ENCODE results near the gene CREB3L4.

Gene CREB3L4

DNA sequence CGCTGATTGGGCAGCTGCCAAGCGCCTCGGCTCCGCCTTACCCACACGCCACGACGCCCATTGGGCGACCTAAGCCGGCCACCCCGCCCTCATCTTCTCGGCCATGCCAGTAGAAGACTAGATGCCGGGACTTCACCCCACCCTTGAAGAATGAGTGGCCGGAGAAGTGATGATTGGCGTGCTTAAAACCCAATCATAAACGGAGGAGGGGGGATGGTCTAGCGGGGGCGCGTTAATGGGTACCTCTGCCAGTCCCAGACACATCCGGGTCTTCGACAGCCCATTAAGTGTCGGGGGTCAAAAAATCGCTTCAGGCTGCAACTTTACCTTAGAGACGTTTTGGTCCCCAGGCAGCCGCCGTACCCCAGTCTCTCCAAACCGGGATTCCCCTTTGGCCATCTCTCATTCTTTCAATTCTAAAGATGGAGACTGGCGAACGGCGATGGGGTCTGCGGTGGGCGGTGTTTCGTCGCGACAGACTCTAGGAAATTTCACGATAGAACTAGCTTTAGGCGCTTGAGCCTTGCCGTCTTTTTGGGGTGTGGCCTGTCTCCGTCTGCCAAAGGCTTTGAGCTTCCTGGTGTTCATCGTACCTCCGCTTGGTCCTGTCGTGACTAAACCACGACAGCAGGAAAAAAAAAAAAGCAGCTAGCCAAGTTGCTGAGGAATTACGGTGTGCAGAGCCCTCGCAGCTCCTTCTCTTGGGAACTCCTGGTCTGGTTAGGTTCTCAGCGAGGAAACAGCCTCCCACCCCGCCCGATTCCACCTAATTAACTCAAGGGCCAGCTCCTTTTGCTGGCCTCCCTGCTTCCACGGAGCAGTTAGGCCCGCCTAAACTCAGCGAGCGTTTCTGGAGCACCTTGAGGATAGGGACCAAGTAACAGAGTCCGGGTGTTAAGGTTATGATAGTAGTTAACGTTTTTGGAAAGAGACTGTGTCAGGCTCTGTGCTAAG, 44.5 kb upstream of the CREB3L4 start, which contains the start of gene GATAD2B:
Gene GATAD2B, minus strand, starts transcription at position 1 of the 954 bp plus-strand sequence. CDS start 94,625 bp downstream, outside the sequence.
- peak within 1 kb of the TSS; percentile 96 for H3K4me3 ChIP-seq (ENCODE audit: low read depth, low read length)
- TF ChIP-seq, protein P1, sequence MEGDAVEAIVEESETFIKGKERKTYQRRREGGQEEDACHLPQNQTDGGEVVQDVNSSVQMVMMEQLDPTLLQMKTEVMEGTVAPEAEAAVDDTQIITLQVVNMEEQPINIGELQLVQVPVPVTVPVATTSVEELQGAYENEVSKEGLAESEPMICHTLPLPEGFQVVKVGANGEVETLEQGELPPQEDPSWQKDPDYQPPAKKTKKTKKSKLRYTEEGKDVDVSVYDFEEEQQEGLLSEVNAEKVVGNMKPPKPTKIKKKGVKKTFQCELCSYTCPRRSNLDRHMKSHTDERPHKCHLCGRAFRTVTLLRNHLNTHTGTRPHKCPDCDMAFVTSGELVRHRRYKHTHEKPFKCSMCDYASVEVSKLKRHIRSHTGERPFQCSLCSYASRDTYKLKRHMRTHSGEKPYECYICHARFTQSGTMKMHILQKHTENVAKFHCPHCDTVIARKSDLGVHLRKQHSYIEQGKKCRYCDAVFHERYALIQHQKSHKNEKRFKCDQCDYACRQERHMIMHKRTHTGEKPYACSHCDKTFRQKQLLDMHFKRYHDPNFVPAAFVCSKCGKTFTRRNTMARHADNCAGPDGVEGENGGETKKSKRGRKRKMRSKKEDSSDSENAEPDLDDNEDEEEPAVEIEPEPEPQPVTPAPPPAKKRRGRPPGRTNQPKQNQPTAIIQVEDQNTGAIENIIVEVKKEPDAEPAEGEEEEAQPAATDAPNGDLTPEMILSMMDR (IDR thresholded peaks at IDR 0.05; ENCODE audit: borderline replicate concordance, insufficient read depth, low read depth, low read length): no peak

DNA sequence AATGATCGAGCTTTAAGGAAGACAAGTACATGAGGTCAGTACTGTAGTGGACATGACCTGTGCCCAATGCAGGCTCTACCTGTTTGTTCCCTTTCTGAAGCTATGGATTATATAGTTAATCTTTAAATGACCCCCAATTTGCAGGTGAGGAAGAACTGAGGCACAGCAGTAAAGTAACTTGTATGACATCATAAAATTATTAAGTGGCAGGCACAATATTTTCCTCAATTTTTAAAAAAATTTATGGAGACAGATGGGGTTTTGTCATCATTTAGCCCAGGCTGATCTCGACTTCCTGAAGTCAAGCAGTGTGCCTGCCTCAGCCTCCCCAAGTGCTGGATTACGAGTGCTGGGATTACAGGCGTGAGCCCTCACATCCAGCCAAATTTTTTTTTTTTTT, 41.3 kb upstream of the CREB3L4 start:
- TF ChIP-seq, protein P1 (IDR thresholded peaks at IDR 0.05; ENCODE audit: borderline replicate concordance, insufficient read depth, low read depth, low read length): no peak
- no peak overlapping the region for H3K4me3 ChIP-seq (ENCODE audit: low read depth, low read length)

DNA sequence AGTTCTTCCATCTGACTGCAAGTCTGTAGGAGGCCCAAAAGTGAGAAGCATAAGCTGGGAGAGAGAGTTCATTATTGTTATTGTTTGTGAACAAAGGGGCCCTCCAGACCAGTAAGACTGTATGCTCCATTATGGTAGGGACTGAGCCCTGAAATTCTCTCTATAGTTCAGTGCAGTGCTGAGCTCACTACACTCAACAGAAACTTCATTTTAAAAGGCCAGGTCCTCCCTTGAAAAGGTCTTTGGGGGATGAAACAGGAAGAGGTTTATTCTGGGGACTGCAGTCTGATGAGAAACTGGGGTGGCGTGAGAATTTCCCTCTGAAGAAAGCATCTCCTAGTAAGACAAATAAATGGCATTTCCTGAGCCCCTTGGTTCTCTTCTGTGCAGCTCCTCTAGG, 39.5 kb upstream of the CREB3L4 start:
- H3K4me3 ChIP-seq (ENCODE audit: low read depth, low read length): no peak overlapping the region
- TF ChIP-seq, protein P1 (IDR thresholded peaks at IDR 0.05; ENCODE audit: borderline replicate concordance, insufficient read depth, low read depth, low read length): no peak

DNA sequence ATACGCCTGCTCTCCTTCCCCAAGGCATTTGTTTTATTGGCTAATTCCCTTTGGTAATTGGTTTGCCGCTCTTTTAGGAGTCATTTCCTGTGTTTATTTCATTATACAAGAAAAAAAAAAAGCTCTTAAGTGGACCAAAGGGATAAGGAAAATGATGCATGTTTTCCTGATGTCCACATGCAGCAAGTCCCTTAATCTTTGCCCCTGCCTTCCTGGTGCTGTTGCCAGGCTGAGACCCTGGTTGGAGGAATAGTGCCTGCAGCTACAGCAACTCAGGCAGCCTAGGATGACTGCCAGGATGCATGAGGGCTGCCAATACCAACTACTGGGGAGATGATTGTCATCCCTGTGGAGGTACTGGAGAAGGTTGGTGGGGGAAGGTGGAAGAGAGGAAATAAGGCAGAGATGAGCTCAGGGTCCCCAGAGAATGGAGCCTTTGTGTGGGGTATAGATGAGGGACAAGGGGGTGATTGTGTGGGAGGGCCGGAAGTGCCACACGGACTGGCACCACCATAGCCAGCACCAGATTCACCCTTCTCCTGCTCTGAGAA, 38.8 kb upstream of the CREB3L4 start:
- H3K4me3 ChIP-seq (ENCODE audit: low read depth, low read length): no peak overlapping the region
- TF ChIP-seq, protein P1 (IDR thresholded peaks at IDR 0.05; ENCODE audit: borderline replicate concordance, insufficient read depth, low read depth, low read length): no peak

DNA sequence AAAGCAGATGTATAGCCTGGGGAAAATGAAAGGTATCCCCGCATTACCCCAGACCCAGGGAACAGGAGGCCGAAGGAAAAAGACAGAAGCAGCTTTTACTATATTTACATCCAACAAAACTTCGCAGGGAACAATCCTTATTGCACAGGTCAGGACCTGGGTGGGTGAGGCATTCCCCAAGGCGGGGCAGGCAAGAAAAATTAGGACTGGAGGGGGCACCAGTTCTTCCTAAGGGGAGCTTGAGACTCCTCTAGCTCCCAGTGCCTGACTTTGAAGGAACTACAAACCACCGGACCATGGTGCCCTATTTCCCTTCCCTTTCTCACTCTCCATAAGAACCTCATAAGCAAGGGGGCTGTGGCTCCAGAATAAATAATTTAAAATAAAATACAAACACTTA, 38.3 kb upstream of the CREB3L4 start:
- TF ChIP-seq, protein P1 (IDR thresholded peaks at IDR 0.05; ENCODE audit: borderline replicate concordance, insufficient read depth, low read depth, low read length): no peak
- no peak overlapping the region for H3K4me3 ChIP-seq (ENCODE audit: low read depth, low read length)

DNA sequence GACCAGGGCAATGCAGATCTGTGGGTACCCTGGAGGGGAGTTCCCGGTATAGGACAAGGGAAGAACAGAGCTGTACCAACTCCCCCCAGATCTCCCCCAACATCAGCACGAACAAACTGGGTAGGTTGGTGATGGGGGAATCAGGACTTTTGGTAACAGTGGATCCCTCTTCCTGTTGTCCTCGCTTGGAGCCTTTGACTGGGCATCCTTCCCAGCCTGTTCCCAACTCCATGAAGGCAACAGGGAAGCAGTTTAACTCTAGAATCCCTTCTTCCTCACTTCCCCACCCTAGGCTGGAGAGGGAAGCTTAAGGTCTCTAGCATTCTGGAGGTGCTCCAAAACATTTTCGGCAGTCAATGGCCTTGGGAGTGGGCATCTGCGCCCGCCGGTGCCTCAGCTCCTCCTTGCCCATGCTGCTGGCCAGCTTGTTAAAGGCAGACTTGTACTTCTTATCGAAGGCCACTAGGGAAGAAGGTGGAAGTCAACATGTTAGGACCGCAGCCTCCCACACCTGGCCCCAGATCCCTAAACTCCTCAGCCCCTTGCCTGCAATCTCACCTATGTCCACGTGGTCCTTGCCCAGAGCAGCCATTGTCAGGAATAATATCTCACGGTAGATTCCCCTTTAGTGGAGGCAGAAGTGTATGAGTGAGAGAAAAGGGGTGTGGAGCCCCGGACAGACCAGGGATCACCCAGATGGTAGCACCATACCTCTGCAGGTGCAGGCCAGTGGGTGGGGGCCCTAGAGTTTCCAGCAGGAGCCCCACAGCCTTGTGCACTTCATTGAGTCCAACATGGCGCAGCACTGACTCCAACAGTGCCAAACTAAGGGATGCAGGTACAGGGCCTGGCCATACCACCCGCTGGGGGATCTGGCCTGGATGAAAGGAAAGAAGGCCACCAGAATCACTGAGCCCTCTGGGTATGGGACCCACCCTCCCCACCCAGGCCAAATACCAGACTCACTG, 37.4 kb upstream of the CREB3L4 start:
- TF ChIP-seq, protein P1 (IDR thresholded peaks at IDR 0.05; ENCODE audit: borderline replicate concordance, insufficient read depth, low read depth, low read length): no peak
- H3K4me3 ChIP-seq (ENCODE audit: low read depth, low read length): no peak overlapping the region
